Loucy (cell line): ENCODE data around the gene DENND4A.

Experiments used
- H2AFZ ChIP-seq: fragments of 200-600 bp; sonication (generic); 2 replicates; pipeline ENCODE4 v1.6.0; 2016; ENCODE audit warnings: antibody characterized with exemption, mild to moderate bottlenecking, low read length, moderate library complexity
- H3F3A ChIP-seq: fragments of 200-600 bp; 2 replicates; pipeline ENCODE4 v1.6.0; 2016; ENCODE audit warnings: antibody characterized with exemption, low read depth, mild to moderate bottlenecking
- H3K27me3 ChIP-seq: fragments of 200-600 bp; sonication (generic); 2 replicates; pipeline ENCODE4 v1.6.1; 2014; ENCODE audit warnings: low read length, mild to moderate bottlenecking; ENCODE audit not compliant: insufficient read depth, poor library complexity, severe bottlenecking
- H3K36me3 ChIP-seq: fragments of 200-600 bp; sonication (generic); 2 replicates; pipeline ENCODE4 v1.6.1; 2016; ENCODE audit warnings: low read length; ENCODE audit not compliant: insufficient read depth
- H3K4me1 ChIP-seq: fragments of 200-600 bp; sonication (generic); 2 replicates; pipeline ENCODE4 v1.5.1; 2014; ENCODE audit warnings: low read length, mild to moderate bottlenecking; ENCODE audit not compliant: insufficient read depth, poor library complexity, severe bottlenecking
- H3K4me2 ChIP-seq: fragments of 200-600 bp; sonication (generic); 2 replicates; pipeline ENCODE4 v1.6.0; 2014; ENCODE audit warnings: antibody characterized with exemption, low read length, low read depth, mild to moderate bottlenecking; ENCODE audit not compliant: poor library complexity, severe bottlenecking
- H3K4me3 ChIP-seq: fragments of 200-600 bp; sonication (generic); 2 replicates; pipeline ENCODE4 v1.5.1; 2014; ENCODE audit warnings: low read length, mild to moderate bottlenecking, mixed read lengths; ENCODE audit not compliant: poor library complexity, severe bottlenecking
- H3K79me2 ChIP-seq: fragments of 200-600 bp; sonication (generic); 2 replicates; pipeline ENCODE4 v1.6.1; 2014; ENCODE audit warnings: low read length; ENCODE audit not compliant: insufficient read depth
- H3K9ac ChIP-seq: fragments of 200-600 bp; sonication (generic); 2 replicates; pipeline ENCODE4 v1.6.0; 2014; ENCODE audit warnings: mild to moderate bottlenecking, low read depth, low read length, moderate library complexity; ENCODE audit not compliant: poor library complexity, severe bottlenecking
- H3K9me2 ChIP-seq: fragments of 200-600 bp; sonication (generic); replicated peaks from 2 replicates; pipeline ENCODE4 v1.6.1; 2016; ENCODE audit warnings: low read depth, low read length, mixed read lengths
- H3K9me3 ChIP-seq: fragments of 200-600 bp; sonication (generic); 2 replicates; pipeline ENCODE4 v1.6.1; 2014; ENCODE audit warnings: mild to moderate bottlenecking, antibody characterized with exemption, low read length, low read depth; ENCODE audit not compliant: insufficient read depth
- H4K20me1 ChIP-seq: fragments of 200-600 bp; sonication (generic); 2 replicates; pipeline ENCODE4 v1.6.0; 2014; ENCODE audit warnings: antibody characterized with exemption, low read length, mild to moderate bottlenecking; ENCODE audit not compliant: insufficient read depth, poor library complexity, severe bottlenecking
- EZH2phosphoT487 ChIP-seq: fragments of 200-600 bp; IDR thresholded peaks from 2 replicates; pipeline ENCODE4 v1.6.1; 2018; ENCODE audit warnings: antibody characterized with exemption, mild to moderate bottlenecking, moderate library complexity, borderline replicate concordance
- TF ChIP-seq, protein P1 (sequence below): fragments of 200-600 bp; sonication (generic); conservative IDR thresholded peaks from 2 replicates; pipeline ENCODE4 v1.5.1; 2014; ENCODE audit warnings: mild to moderate bottlenecking, antibody characterized with exemption, low read length

Gene DENND4A

DNA sequence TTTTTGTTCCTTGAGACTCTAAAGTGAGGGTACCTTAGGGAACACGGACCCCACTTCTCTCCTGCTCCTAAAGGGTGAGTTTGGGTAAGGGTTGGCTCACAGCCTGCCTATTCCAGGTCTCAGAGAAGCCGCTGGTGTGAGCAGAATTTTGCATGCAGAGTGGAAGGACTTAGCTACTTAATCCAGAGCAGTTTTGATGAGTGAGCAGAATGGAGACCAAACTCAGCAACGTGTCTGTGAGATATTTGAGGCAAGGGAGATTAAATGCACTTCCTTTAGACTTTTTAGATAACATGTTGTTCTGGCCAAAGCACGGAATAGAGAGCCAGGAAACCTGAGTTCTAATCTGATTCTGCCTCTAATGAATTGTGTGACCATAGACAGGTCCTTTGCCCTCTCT lies 165.2 kb downstream of the DENND4A start:
- H4K20me1 ChIP-seq, result no peaks in the 10 kb centered on the region
- TF ChIP-seq, protein P1, sequence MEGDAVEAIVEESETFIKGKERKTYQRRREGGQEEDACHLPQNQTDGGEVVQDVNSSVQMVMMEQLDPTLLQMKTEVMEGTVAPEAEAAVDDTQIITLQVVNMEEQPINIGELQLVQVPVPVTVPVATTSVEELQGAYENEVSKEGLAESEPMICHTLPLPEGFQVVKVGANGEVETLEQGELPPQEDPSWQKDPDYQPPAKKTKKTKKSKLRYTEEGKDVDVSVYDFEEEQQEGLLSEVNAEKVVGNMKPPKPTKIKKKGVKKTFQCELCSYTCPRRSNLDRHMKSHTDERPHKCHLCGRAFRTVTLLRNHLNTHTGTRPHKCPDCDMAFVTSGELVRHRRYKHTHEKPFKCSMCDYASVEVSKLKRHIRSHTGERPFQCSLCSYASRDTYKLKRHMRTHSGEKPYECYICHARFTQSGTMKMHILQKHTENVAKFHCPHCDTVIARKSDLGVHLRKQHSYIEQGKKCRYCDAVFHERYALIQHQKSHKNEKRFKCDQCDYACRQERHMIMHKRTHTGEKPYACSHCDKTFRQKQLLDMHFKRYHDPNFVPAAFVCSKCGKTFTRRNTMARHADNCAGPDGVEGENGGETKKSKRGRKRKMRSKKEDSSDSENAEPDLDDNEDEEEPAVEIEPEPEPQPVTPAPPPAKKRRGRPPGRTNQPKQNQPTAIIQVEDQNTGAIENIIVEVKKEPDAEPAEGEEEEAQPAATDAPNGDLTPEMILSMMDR, result no peak
- TF ChIP-seq EZH2phosphoT487, result no peak
- H3K9ac ChIP-seq, result no peak overlapping the region
- no peak overlapping the region for H3K4me2 ChIP-seq
- H3K4me3 ChIP-seq, result no peak overlapping the region
- peaks cover 9% of the 10 kb centered on the region; the same call in 1 of the 2 replicates for H3K36me3 ChIP-seq
- no peaks in the 10 kb centered on the region for H3K79me2 ChIP-seq
- H3K9me2 ChIP-seq, result no peaks in the 10 kb centered on the region
- H3K9me3 ChIP-seq, result no peaks in the 10 kb centered on the region
- H3K4me1 ChIP-seq, result no peaks in the 10 kb centered on the region
- H2AFZ ChIP-seq, result no peak overlapping the region
- H3F3A ChIP-seq, result no peaks in the 10 kb centered on the region
- no peaks in the 10 kb centered on the region for H3K27me3 ChIP-seq

DNA sequence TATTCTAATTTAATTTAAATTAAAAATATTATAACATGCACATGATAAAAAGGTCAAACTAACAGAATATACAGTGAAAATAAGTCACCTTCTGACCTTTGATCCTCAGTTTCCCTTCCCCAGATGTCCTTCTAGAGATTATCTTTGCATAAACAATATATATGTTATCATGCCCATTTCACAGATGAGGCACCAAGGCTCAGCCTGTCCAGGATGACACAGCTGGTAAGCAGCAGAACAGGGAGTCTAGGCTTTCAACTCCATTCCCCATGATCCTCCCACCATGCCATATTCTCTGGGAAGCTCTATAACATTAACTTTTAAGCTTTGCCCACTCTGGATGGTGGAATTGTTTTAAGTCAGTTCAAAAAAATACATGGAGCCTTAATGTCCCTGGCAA lies 169.0 kb downstream of the DENND4A start:
- TF ChIP-seq, protein P1, result no peak
- no peak for TF ChIP-seq EZH2phosphoT487
- no peaks in the 10 kb centered on the region for H3K27me3 ChIP-seq

DNA sequence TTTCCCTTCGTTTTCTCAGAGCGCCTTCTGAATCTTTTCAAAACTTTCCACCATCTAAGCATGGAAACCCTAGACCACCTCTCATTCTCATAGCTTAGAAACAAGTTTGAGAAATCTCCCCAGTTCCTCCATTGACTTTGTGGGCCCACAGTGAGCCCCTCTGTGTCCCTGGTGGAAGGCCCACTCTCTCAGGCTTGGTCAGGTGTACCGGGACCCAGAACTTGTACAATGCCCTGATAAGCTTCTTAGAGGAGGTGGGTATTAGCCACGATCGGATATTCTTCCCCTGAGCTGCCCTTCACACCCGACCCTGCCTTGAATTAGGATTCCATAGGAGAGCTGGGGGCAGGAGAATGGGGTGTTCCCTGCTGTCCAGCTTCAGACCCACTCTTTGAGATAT lies 170.5 kb downstream of the DENND4A start, which contains the start of gene SLC24A1:
SLC24A1 (plus strand) TSS at position 301 of the 400 bp plus-strand sequence. CDS start 2,143 bp downstream, outside the sequence.
- H3K4me2 ChIP-seq, result no peak within 1 kb of the TSS
- H3F3A ChIP-seq, result no peaks in the 10 kb centered on the region
- no peaks in the 10 kb centered on the region for H3K27me3 ChIP-seq
- H3K4me3 ChIP-seq, result no peak within 1 kb of the TSS
- no peaks in the 10 kb centered on the region for H3K9me2 ChIP-seq
- TF ChIP-seq EZH2phosphoT487, result no peak
- TF ChIP-seq, protein P1, result no peak
- H3K9ac ChIP-seq, result no peak within 1 kb of the TSS
- no peak within 1 kb of the TSS for H2AFZ ChIP-seq
- no peaks in the 10 kb centered on the region for H4K20me1 ChIP-seq
- H3K4me1 ChIP-seq, result peaks cover 12% of the 10 kb centered on the region
- no peaks in the 10 kb centered on the region for H3K79me2 ChIP-seq
- peaks cover 9% of the 10 kb centered on the region; the same call in 1 of the 2 replicates for H3K36me3 ChIP-seq
- H3K9me3 ChIP-seq, result no peaks in the 10 kb centered on the region

More for the DNA sequence above, 169.0 kb downstream of the DENND4A start:
- Histone ChIP-seq H3K4me3 (no peak overlapping the region), H3K9me2 (no peaks in the 10 kb centered on the region), H3K4me1 (peaks cover 12% of the 10 kb centered on the region), H3K79me2 (no peaks in the 10 kb centered on the region), H3K9ac (no peak overlapping the region), H3K36me3 (peaks cover 9% of the 10 kb centered on the region; the same call in 1 of the 2 replicates), H2AFZ (no peak overlapping the region), H3K4me2 (no peak overlapping the region), H3F3A (no peaks in the 10 kb centered on the region), H3K9me3 (no peaks in the 10 kb centered on the region), H4K20me1 (no peaks in the 10 kb centered on the region)
